ENCODE data around the gene APLP1. TPM values are rescaled to one million over a fixed set of nuclear protein-coding genes. Genes with fewer than 3 reads are reported as not detected.
A peak's percentile ranks its signal among the peaks of the same experiment; 100 is the strongest.
"Not testable (repeated sequence)": the region's sequence is repeated elsewhere in the genome, so short reads cannot be mapped to it uniquely, and the experiment has no call there.

Gene APLP1
- total and polyA plus RNA-seq, 5 donors from 2014 or later: not detected

DNA sequence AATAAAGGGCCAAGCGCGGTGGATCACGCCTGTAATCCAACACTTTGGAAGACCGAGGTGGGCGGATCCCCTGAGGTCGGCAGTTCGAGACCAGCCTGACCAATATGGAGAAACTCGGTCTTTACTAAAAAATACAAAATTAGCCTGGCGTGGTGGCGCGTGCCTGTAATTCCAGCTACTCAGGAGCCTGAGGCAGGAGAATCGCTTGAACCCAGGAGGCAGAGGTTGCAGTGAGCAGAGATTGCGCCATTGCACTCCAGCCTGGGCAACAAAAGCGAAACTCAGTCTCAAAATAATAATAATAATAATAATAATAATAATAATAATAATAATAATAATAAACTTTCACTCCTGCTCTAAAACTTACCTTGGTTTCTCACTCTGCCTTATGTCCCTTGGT lies 42.0 kb downstream of the APLP1 start:
- not testable (repeated sequence) for H3K27me3 Mint-ChIP-seq; H3K4me3 ChIP-seq (ENCODE audit: low read depth, low read length); H3K27ac Mint-ChIP-seq; H3K36me3 ChIP-seq (ENCODE audit: control insufficient read depth, insufficient read depth, low read length); H3K36me3 Mint-ChIP-seq; H3K4me1 ChIP-seq (ENCODE audit: control insufficient read depth, insufficient read depth, low read length, poor library complexity, severe bottlenecking); DNase-seq; H3K27ac ChIP-seq (ENCODE audit: insufficient read depth, low read length, poor library complexity, severe bottlenecking); H3K9me3 ChIP-seq (ENCODE audit: control insufficient read depth in 2 of 2, low read length in 2 of 2); ATAC-seq (ENCODE audit: low read depth in 2 of 2); H3K4me3 Mint-ChIP-seq; H3K27me3 ChIP-seq (ENCODE audit: control insufficient read depth, insufficient read depth, low read length); H3K9me3 Mint-ChIP-seq
- H3K4me1 Mint-ChIP-seq: peaks cover 0 to 16% (median 2%) of the 10 kb centered on the region in 4 donors

DNA sequence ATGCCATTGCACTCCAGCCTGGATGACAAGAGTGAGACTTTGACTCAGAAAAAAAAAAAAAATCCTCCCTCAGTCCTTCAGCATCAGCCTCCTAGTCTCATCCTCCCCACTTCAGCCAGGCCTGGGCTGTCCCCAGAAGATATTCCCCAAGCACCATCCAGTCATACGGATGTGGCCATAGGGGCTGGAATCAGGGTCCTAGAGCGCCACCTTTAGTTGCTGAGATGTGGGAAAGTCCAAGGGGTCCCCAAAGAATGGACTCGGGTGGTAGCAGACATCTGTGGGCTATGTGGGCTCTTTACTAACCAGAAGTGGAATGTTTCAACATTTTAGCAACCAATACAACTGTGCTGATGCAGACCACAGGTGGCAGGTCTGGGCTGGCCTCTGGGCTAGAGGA lies 42.8 kb downstream of the APLP1 start:
- peaks cover 0 to 16% (median 2%) of the 10 kb centered on the region in 4 donors for H3K4me1 Mint-ChIP-seq
- no peak overlapping the region for H3K4me3 Mint-ChIP-seq
- ATAC-seq (ENCODE audit: low read depth in 2 of 2) (no peak), DNase-seq (no peak)
- Histone ChIP-seq H3K27me3 (ENCODE audit: control insufficient read depth, insufficient read depth, low read length) (no peaks in the 10 kb centered on the region), H3K36me3 (ENCODE audit: control insufficient read depth, insufficient read depth, low read length) (no peaks in the 10 kb centered on the region), H3K27ac (ENCODE audit: insufficient read depth, low read length, poor library complexity, severe bottlenecking) (no peak overlapping the region), H3K9me3 (ENCODE audit: control insufficient read depth in 2 of 2, low read length in 2 of 2) (no peaks in the 10 kb centered on the region), H3K4me1 (ENCODE audit: control insufficient read depth, insufficient read depth, low read length, poor library complexity, severe bottlenecking) (no peaks in the 10 kb centered on the region), H3K4me3 (ENCODE audit: low read depth, low read length) (no peak overlapping the region)
- H3K36me3 Mint-ChIP-seq: no peaks in the 10 kb centered on the region
- no peak overlapping the region for H3K27ac Mint-ChIP-seq
- H3K27me3 Mint-ChIP-seq: no peaks in the 10 kb centered on the region
- H3K9me3 Mint-ChIP-seq: no peaks in the 10 kb centered on the region

DNA sequence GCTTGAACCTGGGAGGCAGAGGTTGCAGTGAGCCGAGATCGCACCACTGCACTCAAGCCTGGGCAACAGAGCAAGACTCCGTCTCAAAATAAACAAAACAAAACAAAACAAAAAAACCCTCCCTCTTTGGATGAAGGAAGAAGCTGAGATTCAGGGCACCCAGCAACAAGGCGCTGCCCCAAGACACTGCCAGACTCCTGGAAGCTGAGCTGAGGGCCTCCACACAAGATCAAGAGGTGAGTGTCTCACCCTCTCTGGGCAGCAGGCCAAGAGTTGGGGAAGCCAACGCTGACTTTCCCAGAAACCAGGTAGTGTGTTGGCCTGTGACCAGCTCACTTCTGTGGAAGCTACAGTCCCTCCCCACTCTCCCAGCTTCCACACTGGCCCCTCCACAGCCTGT lies 43.4 kb downstream of the APLP1 start:
- Mint-ChIP-seq H3K27ac (peak overlapping the region in 1 of 3 donors; percentile 20), H3K27me3 (no peaks in the 10 kb centered on the region), H3K4me1 (peaks cover 0 to 16% (median under 1%) of the 10 kb centered on the region in 4 donors), H3K4me3 (no peak overlapping the region), H3K36me3 (no peaks in the 10 kb centered on the region), H3K9me3 (no peaks in the 10 kb centered on the region)
- Histone ChIP-seq H3K36me3 (ENCODE audit: control insufficient read depth, insufficient read depth, low read length) (no peaks in the 10 kb centered on the region), H3K9me3 (ENCODE audit: control insufficient read depth in 2 of 2, low read length in 2 of 2) (no peaks in the 10 kb centered on the region), H3K27ac (ENCODE audit: insufficient read depth, low read length, poor library complexity, severe bottlenecking) (no peak overlapping the region), H3K4me3 (ENCODE audit: low read depth, low read length) (no peak overlapping the region), H3K4me1 (ENCODE audit: control insufficient read depth, insufficient read depth, low read length, poor library complexity, severe bottlenecking) (no peaks in the 10 kb centered on the region), H3K27me3 (ENCODE audit: control insufficient read depth, insufficient read depth, low read length) (no peaks in the 10 kb centered on the region)
- no peak for DNase-seq
- no peak for ATAC-seq (ENCODE audit: low read depth in 2 of 2)

GRCh38 chr19:35913589-35913988 lies 45.2 kb downstream of the APLP1 start:
- no peaks in the 10 kb centered on the region for H3K9me3 Mint-ChIP-seq
- Histone ChIP-seq H3K27ac (ENCODE audit: insufficient read depth, low read length, poor library complexity, severe bottlenecking) (no peak overlapping the region), H3K9me3 (ENCODE audit: control insufficient read depth in 2 of 2, low read length in 2 of 2) (no peaks in the 10 kb centered on the region), H3K4me1 (ENCODE audit: control insufficient read depth, insufficient read depth, low read length, poor library complexity, severe bottlenecking) (no peaks in the 10 kb centered on the region), H3K4me3 (ENCODE audit: low read depth, low read length) (no peak overlapping the region), H3K36me3 (ENCODE audit: control insufficient read depth, insufficient read depth, low read length) (no peaks in the 10 kb centered on the region), H3K27me3 (ENCODE audit: control insufficient read depth, insufficient read depth, low read length) (no peaks in the 10 kb centered on the region)
- ATAC-seq (ENCODE audit: low read depth in 2 of 2) (no peak), DNase-seq (no peak)
- H3K4me1 Mint-ChIP-seq: peaks cover 0 to 14% (median 0%) of the 10 kb centered on the region in 4 donors
- H3K36me3 Mint-ChIP-seq: no peaks in the 10 kb centered on the region
- H3K27me3 Mint-ChIP-seq: no peaks in the 10 kb centered on the region
- no peak overlapping the region for H3K4me3 Mint-ChIP-seq
- no peak overlapping the region for H3K27ac Mint-ChIP-seq

GRCh38 chr19:35915443-35915842 lies 47.1 kb downstream of the APLP1 start:
- H3K27me3 ChIP-seq (ENCODE audit: control insufficient read depth, insufficient read depth, low read length): no peaks in the 10 kb centered on the region
- Mint-ChIP-seq H3K4me1 (peaks cover 0 to 9% (median 0%) of the 10 kb centered on the region in 4 donors), H3K27ac (no peak overlapping the region), H3K4me3 (no peak overlapping the region), H3K9me3 (no peaks in the 10 kb centered on the region), H3K36me3 (no peaks in the 10 kb centered on the region), H3K27me3 (no peaks in the 10 kb centered on the region)
- H3K4me1 ChIP-seq (ENCODE audit: control insufficient read depth, insufficient read depth, low read length, poor library complexity, severe bottlenecking): no peaks in the 10 kb centered on the region
- H3K27ac ChIP-seq (ENCODE audit: insufficient read depth, low read length, poor library complexity, severe bottlenecking): no peak overlapping the region
- no peak overlapping the region for H3K4me3 ChIP-seq (ENCODE audit: low read depth, low read length)
- no peak for DNase-seq
- H3K9me3 ChIP-seq (ENCODE audit: control insufficient read depth in 2 of 2, low read length in 2 of 2): no peaks in the 10 kb centered on the region
- H3K36me3 ChIP-seq (ENCODE audit: control insufficient read depth, insufficient read depth, low read length): no peaks in the 10 kb centered on the region
- no peak for ATAC-seq (ENCODE audit: low read depth in 2 of 2)

GRCh38 chr19:35919306-35919705 lies 50.9 kb downstream of the APLP1 start:
- peaks cover 0 to 3% (median 0%) of the 10 kb centered on the region in 7 donors for H3K9me3 Mint-ChIP-seq
- Histone ChIP-seq H3K27ac (ENCODE audit: insufficient read depth, low read length, poor library complexity, severe bottlenecking) (no peak overlapping the region), H3K27me3 (ENCODE audit: control insufficient read depth, insufficient read depth, low read length) (no peaks in the 10 kb centered on the region), H3K9me3 (ENCODE audit: control insufficient read depth in 2 of 2, low read length in 2 of 2) (no peaks in the 10 kb centered on the region), H3K4me1 (ENCODE audit: control insufficient read depth, insufficient read depth, low read length, poor library complexity, severe bottlenecking) (no peaks in the 10 kb centered on the region), H3K4me3 (ENCODE audit: low read depth, low read length) (no peak overlapping the region), H3K36me3 (ENCODE audit: control insufficient read depth, insufficient read depth, low read length) (no peaks in the 10 kb centered on the region)
- DNase-seq (no peak), ATAC-seq (ENCODE audit: low read depth in 2 of 2) (no peak)
- H3K4me3 Mint-ChIP-seq: no peak overlapping the region
- no peaks in the 10 kb centered on the region for H3K36me3 Mint-ChIP-seq
- peaks cover 0 to 3% (median 1%) of the 10 kb centered on the region in 4 donors for H3K4me1 Mint-ChIP-seq
- H3K27me3 Mint-ChIP-seq: peaks cover 8% of the 10 kb centered on the region
- no peak overlapping the region for H3K27ac Mint-ChIP-seq

DNA sequence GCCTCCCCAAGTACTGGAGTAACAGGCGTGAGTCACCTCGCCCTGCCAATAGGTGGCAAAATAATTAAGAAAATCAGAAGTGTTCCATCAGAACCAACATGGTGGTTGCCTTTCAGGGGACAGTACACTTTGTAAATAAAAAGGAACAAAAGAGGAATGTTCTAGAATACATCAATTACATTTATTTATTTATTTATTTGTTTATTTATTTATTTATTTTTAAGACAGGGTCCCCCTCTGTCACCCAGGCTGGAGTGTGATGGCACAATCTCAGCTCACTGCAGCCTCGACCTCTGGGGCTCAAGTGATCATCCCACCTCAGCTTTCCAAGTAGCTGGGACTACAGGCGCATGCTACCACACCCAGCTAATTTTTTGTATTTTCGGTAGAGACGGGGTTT lies 52.6 kb downstream of the APLP1 start:
- H3K4me1 ChIP-seq (ENCODE audit: control insufficient read depth, insufficient read depth, low read length, poor library complexity, severe bottlenecking): no peaks in the 10 kb centered on the region
- no peaks in the 10 kb centered on the region for H3K36me3 Mint-ChIP-seq
- no peak overlapping the region for H3K27ac ChIP-seq (ENCODE audit: insufficient read depth, low read length, poor library complexity, severe bottlenecking)
- no peaks in the 10 kb centered on the region for H3K27me3 ChIP-seq (ENCODE audit: control insufficient read depth, insufficient read depth, low read length)
- no peak overlapping the region for H3K27ac Mint-ChIP-seq
- peaks cover 0 to 7% (median 4%) of the 10 kb centered on the region in 4 donors for H3K4me1 Mint-ChIP-seq
- ATAC-seq (ENCODE audit: low read depth in 2 of 2) (no peak), DNase-seq (no peak)
- peaks cover 0 to 7% of the 10 kb centered on the region in 2 experiments for H3K9me3 ChIP-seq (ENCODE audit: control insufficient read depth in 2 of 2, low read length in 2 of 2)
- no peak overlapping the region for H3K4me3 ChIP-seq (ENCODE audit: low read depth, low read length)
- H3K27me3 Mint-ChIP-seq: peaks cover 8% of the 10 kb centered on the region
- peaks cover 0 to 4% (median 0%) of the 10 kb centered on the region in 7 donors for H3K9me3 Mint-ChIP-seq
- H3K4me3 Mint-ChIP-seq: no peak overlapping the region
- no peaks in the 10 kb centered on the region for H3K36me3 ChIP-seq (ENCODE audit: control insufficient read depth, insufficient read depth, low read length)

GRCh38 chr19:35925501-35925900 lies 57.1 kb downstream of the APLP1 start:
- H3K9me3 Mint-ChIP-seq: peaks cover 0 to 5% (median 0%) of the 10 kb centered on the region in 7 donors
- DNase-seq: no peak
- Histone ChIP-seq H3K4me1 (ENCODE audit: control insufficient read depth, insufficient read depth, low read length, poor library complexity, severe bottlenecking) (peaks cover 18% of the 10 kb centered on the region), H3K9me3 (ENCODE audit: control insufficient read depth in 2 of 2, low read length in 2 of 2) (peaks cover 0 to 7% of the 10 kb centered on the region in 2 experiments), H3K4me3 (ENCODE audit: low read depth, low read length) (no peak overlapping the region), H3K36me3 (ENCODE audit: control insufficient read depth, insufficient read depth, low read length) (no peaks in the 10 kb centered on the region), H3K27me3 (ENCODE audit: control insufficient read depth, insufficient read depth, low read length) (no peaks in the 10 kb centered on the region), H3K27ac (ENCODE audit: insufficient read depth, low read length, poor library complexity, severe bottlenecking) (no peak overlapping the region)
- peaks cover 6 to 31% (median 18%) of the 10 kb centered on the region in 4 donors for H3K4me1 Mint-ChIP-seq
- H3K4me3 Mint-ChIP-seq: no peak overlapping the region
- no peak overlapping the region for H3K27ac Mint-ChIP-seq
- no peaks in the 10 kb centered on the region for H3K36me3 Mint-ChIP-seq
- ATAC-seq (ENCODE audit: low read depth in 2 of 2): no peak
- H3K27me3 Mint-ChIP-seq: peaks cover 8% of the 10 kb centered on the region

Measured in CD4-positive, CD25-positive, alpha-beta regulatory T cell (primary cell).